ENCODE results near the gene NACC2. TPM values are rescaled to one million over a fixed set of nuclear protein-coding genes. Genes with fewer than 3 reads are reported as not detected.

NACC2 gene
- total and polyA plus RNA-seq, 2 of the 8 experiments (the other 6 are each of a cell fraction or from before 2014, with no cell fraction given): 8.3 to 14.0 TPM

GRCh38 chr9:136098844-136099243, 3.8 kb upstream of the NACC2 start:
- peak overlapping the region; percentile 23 for H4K8ac ChIP-seq (ENCODE audit: extremely low read depth, insufficient read depth, low read length)
- H3K27ac ChIP-seq (ENCODE audit: low read depth, low read length): no peak overlapping the region
- H2AK5ac ChIP-seq (ENCODE audit: low read depth, low read length): no peak overlapping the region
- H3K27me3 ChIP-seq (replicated peaks in 1 of 4; ENCODE audit: control insufficient read depth in 3 of 4, extremely low read depth in 1 of 4, insufficient read depth in 3 of 4, low read length in 3 of 4): peaks cover under 1 to 17% (median 16%) of the 10 kb centered on the region in 4 experiments
- H3K4ac ChIP-seq (replicated peaks; ENCODE audit: insufficient read length, low read depth, low read length): no peak overlapping the region
- no peak overlapping the region for H2BK20ac ChIP-seq (ENCODE audit: low read length)
- H2BK15ac ChIP-seq (ENCODE audit: low read length): 0 out of 2 replicates have a peak overlapping the region, but pooled peaks have one; percentile 81
- H2BK120ac ChIP-seq (replicated peaks; ENCODE audit: low read depth, low read length): no peak overlapping the region
- no peak overlapping the region for H3K9ac ChIP-seq (replicated peaks in 1 of 4; ENCODE audit: extremely low read depth in 1 of 4, low read depth in 3 of 4, low read length in 3 of 4)
- peaks cover 3 to 25% (median 20%) of the 10 kb centered on the region in 4 experiments for H3K4me1 ChIP-seq (replicated peaks in 1 of 4; ENCODE audit: control insufficient read depth in 3 of 4, insufficient read depth in 4 of 4, low read length in 3 of 4)
- no peak overlapping the region for H3K4me2 ChIP-seq (ENCODE audit: insufficient read depth in 1 of 2, low read depth in 2 of 2, low read length in 2 of 2)
- no peak overlapping the region; the same call in 1 of the 2 replicates for H3K18ac ChIP-seq (ENCODE audit: extremely low read depth, low read length)
- no peak overlapping the region for H2BK5ac ChIP-seq (ENCODE audit: low read depth, low read length)
- no peak overlapping the region for H2AFZ ChIP-seq (ENCODE audit: low read length)
- no peaks in the 10 kb centered on the region for H3K9me3 ChIP-seq (ENCODE audit: insufficient read depth in 2 of 2, low read depth in 1 of 2, low read length in 1 of 2)
- H3K23me2 ChIP-seq (ENCODE audit: low read depth, low read length): peaks cover 8% of the 10 kb centered on the region; the same call in 1 of the 2 replicates
- H2BK12ac ChIP-seq (ENCODE audit: low read depth, low read length): peak overlapping the region; percentile 68; the same call in 1 of the 2 replicates
- 80% methylated on average over 14 of the region's 14 CpGs; no CpG with 5 or more reads in 1 of the 2 experiments for WGBS, 2 experiments (ENCODE audit: extremely low coverage in 1 of 2, insufficient coverage in 1 of 2, insufficient read length in 1 of 2, insufficient replicate concordance in 2 of 2, low coverage in 1 of 2, low lambda C conversion rate in 2 of 2, missing lambda C conversion rate in 1 of 2)
- H3K23ac ChIP-seq (ENCODE audit: insufficient read length): no peak overlapping the region
- no peaks in the 10 kb centered on the region for H3K36me3 ChIP-seq (ENCODE audit: control insufficient read depth in 2 of 4, insufficient read depth in 4 of 4, low read length in 3 of 4)
- FAIRE-seq (no peak), DNase-seq (ENCODE audit: low read depth in 1 of 2, low spot score in 2 of 2) (no peak)
- no peak overlapping the region for H4K5ac ChIP-seq (ENCODE audit: insufficient read length, low read depth, low read length)
- no peak for TF ChIP-seq CREB1 (IDR thresholded peaks at IDR 0.05)
- H3K14ac ChIP-seq (ENCODE audit: insufficient read length): no peak overlapping the region
- ChIA-PET POLR2A (ENCODE audit: partially characterized antibody) (interaction anchor here (1.1 to 1.2 kb wide), 2 partner anchors 8 to 49 kb away, joined by 3 read pairs; no protein-coding TSS in a partner anchor), CTCF (ENCODE audit: partially characterized antibody) (interaction anchor here (0.6 to 4.0 kb wide), 4 partner anchors 25 to 533 kb away, joined by 3 to 16 read pairs (median 3); no protein-coding TSS in a partner anchor)
- H3K79me1 ChIP-seq (ENCODE audit: low read depth, low read length): no peaks in the 10 kb centered on the region
- H3K4me3 ChIP-seq (ENCODE audit: extremely low read depth in 1 of 4, insufficient read depth in 2 of 4, low read depth in 3 of 4, low read length in 4 of 4): no peak overlapping the region
- H4K91ac ChIP-seq (replicated peaks; ENCODE audit: insufficient read length, low read length): no peak overlapping the region
- H3K56ac ChIP-seq (replicated peaks; ENCODE audit: insufficient read length, low read depth, low read length): no peak overlapping the region
- H3K79me2 ChIP-seq (ENCODE audit: control insufficient read depth in 1 of 2, insufficient read depth in 2 of 2, low read length in 2 of 2): no peaks in the 10 kb centered on the region
- H4K20me1 ChIP-seq (replicated peaks in 1 of 2; ENCODE audit: control insufficient read depth in 1 of 2, insufficient read depth in 2 of 2, low read length in 2 of 2): peaks cover 0 to 2% of the 10 kb centered on the region in 2 experiments
